Transverse colon (tissue), 4 donors: Measurements from ENCODE around the gene PHB1. TPM values are rescaled to one million over a fixed set of nuclear protein-coding genes. Genes with fewer than 3 reads are reported as not detected.
"Not testable (repeated sequence)": the region's sequence is repeated elsewhere in the genome, so short reads cannot be mapped to it uniquely, and the experiment has no call there.

ENCODE experiments used
- DNase-seq: peaks from one replicate; pipeline ENCODE4 v3.0.0-alpha.2; 2019
- H3K27ac ChIP-seq, 4 donors: fragments of 200-600 bp; sonication (generic); 2 replicates each; pipeline ENCODE4 v1.5.1; 2016 to 2018; ENCODE audit warnings: inconsistent platforms in 4 of 4
- H3K27me3 ChIP-seq: fragments of 200-600 bp; sonication (generic); 2 replicates; pipeline ENCODE4 v1.5.1; 2017; ENCODE audit warnings: inconsistent platforms
- H3K36me3 ChIP-seq, 4 donors: fragments of 200-600 bp; sonication (generic); 2 replicates each; pipeline ENCODE4 v1.5.1; 2017 to 2019; ENCODE audit warnings: inconsistent platforms in 4 of 4
- H3K4me1 ChIP-seq, 4 donors: fragments of 200-600 bp; sonication (generic); 2 replicates each; pipeline ENCODE4 v1.5.1; 2017 to 2020; ENCODE audit warnings: inconsistent platforms in 4 of 4
- H3K4me3 ChIP-seq, 4 donors: fragments of 200-600 bp; sonication (generic); 1 replicate in 1 of 4; 2 replicates in 3 of 4; pipeline versions ENCODE4 v1.5.1 to v1.6.1; 2017 to 2019; ENCODE audit warnings: inconsistent platforms in 4 of 4
- H3K9me3 ChIP-seq, 2 donors: fragments of 200-600 bp; sonication (generic); 2 replicates each; pipeline ENCODE4 v1.5.1; 2017 to 2019; ENCODE audit warnings: inconsistent platforms in 2 of 2
- EP300 ChIP-seq: sonication (generic); formaldehyde crosslinking; IDR thresholded peaks from one replicate; pipeline ENCODE4 v1.6.1; 2017; ENCODE audit warnings: antibody characterized with exemption, low read depth
- POLR2A ChIP-seq: fragments of 450-650 bp; IDR thresholded peaks from one replicate; pipeline ENCODE4 v1.6.1; 2016; ENCODE audit warnings: antibody characterized with exemption, mild to moderate bottlenecking, moderate library complexity
- POLR2AphosphoS5 ChIP-seq, 3 donors: sonication (generic); formaldehyde crosslinking; IDR thresholded peaks; one replicate each; pipeline ENCODE4 v1.6.1; 2016; ENCODE audit warnings: antibody characterized with exemption in 3 of 3
- WGBS, 2 donors: methylation state at CpG; one replicate each; pipeline ENCODE4 v1.1.5; 2018; ENCODE audit warnings: low coverage in 1 of 2; 5-methylcytosine and 5-hydroxymethylcytosine counted together
- in situ Hi-C, 4 donors: fragments of 200-750 bp; cut with MboI; loops; one replicate each; pipeline versions ENCODE4 v1.15.0 to v1.15.1; 2017; ENCODE audit warnings: low sequenced_read_pairs in 3 of 4, low pct_ligation_motif_present in 1 of 4, low pct_unique_long_range_greater_than_20kb in 1 of 4
- intact Hi-C: fragments of 100-400 bp; cut with DNase I; formaldehyde crosslinking; loops from one replicate; pipeline ENCODE4 v1.15.1; 2023; ENCODE audit warnings: low total_unique reads
- total RNA-seq, 4 donors: library from RNA; depleted of rRNA; stranded (reverse); fragments of >200 nt; gene quantifications; one replicate each; pipeline ENCODE4 v1.1.0, GENCODE V29; 2016
- TF ChIP-seq, protein P1 (sequence below), 5 experiments: fragments of 200-600 bp in 3 of 5; fragments of 450-650 bp in 2 of 5; sonication (generic) in 3 of 5; IDR thresholded peaks; 1 replicate in 2 of 5; 2 replicates in 3 of 5; pipeline ENCODE4 v1.5.1; 2016 to 2017; ENCODE audit warnings: antibody characterized with exemption in 5 of 5, inconsistent platforms in 3 of 5, mild to moderate bottlenecking in 2 of 5, moderate library complexity in 1 of 5

The PHB1 gene
- total RNA-seq, 4 donors from 2014 or later: 40.8 to 114 (median 74.4) TPM

DNA sequence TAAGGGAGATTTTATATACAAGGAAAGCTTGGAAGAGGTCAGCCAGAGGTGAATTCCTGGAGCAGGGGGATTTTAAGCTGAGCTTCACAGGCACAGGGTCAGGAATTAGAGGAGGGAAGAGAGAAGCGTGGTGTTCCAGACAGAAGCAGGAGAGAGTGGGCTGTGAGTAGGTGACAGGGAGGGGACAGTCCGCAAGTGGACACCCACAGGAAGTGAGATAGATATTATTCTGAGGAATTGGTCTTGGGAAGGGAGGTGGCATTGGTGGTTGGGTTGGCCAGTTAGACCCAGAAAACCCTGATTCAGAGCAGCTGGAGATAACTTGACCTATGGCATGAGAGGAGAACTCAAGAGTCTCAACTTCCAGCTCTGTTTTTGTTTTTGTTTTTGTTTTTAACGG lies 14.7 kb downstream of the PHB1 start:
- H3K36me3 ChIP-seq: peaks cover 0 to 12% (median 3%) of the 10 kb centered on the region in 4 donors
- 70 to 76% methylated on average over 3 of the region's 3 CpGs for WGBS, 2 donors
- no peaks in the 10 kb centered on the region for H3K27me3 ChIP-seq
- H3K4me3 ChIP-seq: no peak overlapping the region
- DNase-seq: no peak
- no peaks in the 10 kb centered on the region for H3K9me3 ChIP-seq
- in situ Hi-C loops (loop anchor here in 3 of 4 donors (5.0 to 25.0 kb wide), 4 partner anchors 83 to 312 kb away; partner anchors contain the start of gene SLC35B1 (in 1 of the 3)), intact Hi-C loops (no loop called here)
- no peaks in the 10 kb centered on the region for H3K4me1 ChIP-seq
- H3K27ac ChIP-seq: no peak overlapping the region
- TF ChIP-seq POLR2AphosphoS5 (IDR thresholded peaks at IDR 0.05) (no peak), EP300 (no peak)

DNA sequence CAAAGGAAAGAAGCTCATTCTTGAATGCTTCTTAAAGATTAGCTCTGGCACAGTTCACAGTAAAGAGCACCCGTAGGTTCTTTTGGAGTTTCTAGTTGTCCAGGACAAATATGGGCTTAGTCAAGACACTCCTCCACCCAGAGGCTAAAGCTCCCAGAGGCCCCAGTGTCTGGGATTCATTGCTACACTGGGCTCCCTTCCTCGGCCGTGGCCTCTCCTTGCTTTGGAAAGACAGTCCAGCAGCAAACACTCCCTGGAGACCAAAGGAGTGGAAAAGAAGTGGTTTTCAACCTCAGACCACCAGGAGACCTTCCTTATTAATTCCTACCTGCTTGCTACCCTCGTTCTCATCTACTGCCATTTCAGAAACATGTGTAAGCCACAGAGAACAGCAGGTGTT lies 17.1 kb downstream of the PHB1 start:
- in situ Hi-C loops: loop anchor here in 3 of 4 donors (5.0 kb wide), 2 partner anchors 80 to 85 kb away; no protein-coding TSS in a partner anchor
- Histone ChIP-seq H3K9me3 (no peaks in the 10 kb centered on the region), H3K27ac (no peak overlapping the region), H3K4me3 (no peak overlapping the region), H3K27me3 (no peaks in the 10 kb centered on the region), H3K36me3 (no peaks in the 10 kb centered on the region), H3K4me1 (peaks cover 0 to 4% (median 2%) of the 10 kb centered on the region in 4 donors)
- TF ChIP-seq POLR2AphosphoS5 (IDR thresholded peaks at IDR 0.05) (no peak), POLR2A (no peak)
- intact Hi-C loops: no loop called here
- WGBS, 2 donors: 63 to 74% methylated on average over 3 to 4 of the region's 4 CpGs
- no peak for DNase-seq

DNA sequence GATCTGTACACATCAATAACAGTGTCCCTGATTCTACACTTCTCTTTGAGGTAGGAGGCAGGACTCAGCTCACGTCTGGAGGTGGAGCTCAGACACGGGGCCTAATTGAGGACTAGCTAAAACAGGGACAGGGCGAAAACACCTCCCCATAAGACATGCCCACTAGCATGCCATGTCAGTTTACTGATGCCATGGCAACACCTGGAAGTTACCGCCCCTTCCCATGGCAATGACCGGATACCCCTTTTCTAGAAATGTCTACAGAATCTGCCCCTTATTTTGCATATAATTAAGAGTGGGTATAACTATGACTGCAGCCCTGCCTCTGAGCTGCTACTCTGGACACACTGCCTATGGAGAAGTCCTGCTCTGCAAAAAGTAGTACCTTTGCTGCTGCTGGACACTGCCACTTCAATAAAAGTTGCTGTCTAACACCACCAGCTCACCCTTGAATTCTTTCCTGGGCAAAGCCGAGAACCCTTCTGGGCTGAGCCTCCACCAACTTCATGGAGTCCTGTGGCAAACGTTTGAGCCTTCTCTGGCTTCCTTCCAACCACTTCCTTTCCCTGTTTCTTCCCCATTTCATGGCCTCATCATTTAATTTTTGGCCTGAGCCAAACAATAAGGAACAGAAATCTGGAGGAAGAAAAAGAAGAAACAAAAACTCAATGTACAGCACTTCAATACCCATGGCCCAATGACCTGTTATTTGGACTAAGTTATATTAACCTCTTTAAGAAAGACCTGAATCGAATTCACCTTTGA lies 21.0 kb downstream of the PHB1 start:
- intact Hi-C loops: loop anchor here (2.0 kb wide), 1 partner anchor 79 kb away; no protein-coding TSS in a partner anchor
- in situ Hi-C loops: no loop called here
- 61 to 85% methylated on average over 3 to 8 of the region's 8 CpGs for WGBS, 2 donors
- no peak overlapping the region for H3K27ac ChIP-seq
- TF ChIP-seq EP300 (no peak), POLR2AphosphoS5 (IDR thresholded peaks at IDR 0.05) (no peak), POLR2A (no peak)
- TF ChIP-seq, protein P1, sequence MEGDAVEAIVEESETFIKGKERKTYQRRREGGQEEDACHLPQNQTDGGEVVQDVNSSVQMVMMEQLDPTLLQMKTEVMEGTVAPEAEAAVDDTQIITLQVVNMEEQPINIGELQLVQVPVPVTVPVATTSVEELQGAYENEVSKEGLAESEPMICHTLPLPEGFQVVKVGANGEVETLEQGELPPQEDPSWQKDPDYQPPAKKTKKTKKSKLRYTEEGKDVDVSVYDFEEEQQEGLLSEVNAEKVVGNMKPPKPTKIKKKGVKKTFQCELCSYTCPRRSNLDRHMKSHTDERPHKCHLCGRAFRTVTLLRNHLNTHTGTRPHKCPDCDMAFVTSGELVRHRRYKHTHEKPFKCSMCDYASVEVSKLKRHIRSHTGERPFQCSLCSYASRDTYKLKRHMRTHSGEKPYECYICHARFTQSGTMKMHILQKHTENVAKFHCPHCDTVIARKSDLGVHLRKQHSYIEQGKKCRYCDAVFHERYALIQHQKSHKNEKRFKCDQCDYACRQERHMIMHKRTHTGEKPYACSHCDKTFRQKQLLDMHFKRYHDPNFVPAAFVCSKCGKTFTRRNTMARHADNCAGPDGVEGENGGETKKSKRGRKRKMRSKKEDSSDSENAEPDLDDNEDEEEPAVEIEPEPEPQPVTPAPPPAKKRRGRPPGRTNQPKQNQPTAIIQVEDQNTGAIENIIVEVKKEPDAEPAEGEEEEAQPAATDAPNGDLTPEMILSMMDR (IDR thresholded peaks at IDR 0.05): no peak
- H3K36me3 ChIP-seq: no peaks in the 10 kb centered on the region
- no peak for DNase-seq
- H3K4me3 ChIP-seq: no peak overlapping the region
- H3K9me3 ChIP-seq: no peaks in the 10 kb centered on the region
- H3K27me3 ChIP-seq: no peaks in the 10 kb centered on the region
- H3K4me1 ChIP-seq: peaks cover 12 to 36% (median 17%) of the 10 kb centered on the region in 4 donors

DNA sequence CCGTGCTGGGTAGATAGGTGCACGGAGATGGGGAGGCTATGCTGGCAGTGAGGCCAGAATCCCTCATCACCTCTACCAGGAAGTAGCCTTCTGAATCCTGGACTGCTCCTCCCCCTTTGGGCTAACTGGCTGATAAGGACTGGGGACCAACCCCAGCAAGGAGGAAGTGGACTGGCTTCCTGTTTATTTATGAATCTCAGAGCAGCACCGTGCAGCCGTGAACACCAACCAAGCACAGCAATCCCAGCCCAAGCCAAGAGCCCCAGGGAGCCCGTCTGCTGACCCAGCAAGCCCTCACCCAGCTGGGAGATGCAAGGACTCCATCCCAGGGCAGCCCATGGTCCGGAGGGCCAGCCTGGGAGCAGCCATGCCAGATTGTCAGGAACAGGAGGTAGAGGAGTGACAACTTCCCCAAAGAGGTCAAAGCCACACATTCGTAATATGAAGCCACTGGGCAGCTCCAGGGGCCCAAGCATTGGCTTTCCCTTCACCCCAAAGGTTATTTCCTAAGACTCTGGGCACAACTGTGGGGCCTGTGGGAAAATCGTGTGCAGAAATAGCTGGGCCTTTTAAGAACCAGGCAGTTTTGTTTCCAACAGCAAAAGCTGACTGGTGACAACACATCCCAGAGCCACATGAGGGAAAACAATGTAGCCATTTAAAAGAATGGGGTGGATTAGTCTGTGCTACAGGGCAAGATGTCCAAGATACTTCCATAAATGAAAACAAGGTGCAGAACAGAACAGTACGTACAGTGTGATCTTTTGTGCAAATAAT lies 23.9 kb downstream of the PHB1 start:
- no peak for TF ChIP-seq POLR2AphosphoS5 (IDR thresholded peaks at IDR 0.05)
- TF ChIP-seq EP300: no peak
- TF ChIP-seq POLR2A: no peak
- TF ChIP-seq, protein P1 (IDR thresholded peaks at IDR 0.05): no peak
- intact Hi-C loops: no loop called here
- H3K9me3 ChIP-seq: no peaks in the 10 kb centered on the region
- in situ Hi-C loops: no loop called here
- no peaks in the 10 kb centered on the region for H3K27me3 ChIP-seq
- peaks cover 12 to 39% (median 17%) of the 10 kb centered on the region in 4 donors for H3K4me1 ChIP-seq
- H3K4me3 ChIP-seq: no peak overlapping the region
- H3K36me3 ChIP-seq: no peaks in the 10 kb centered on the region
- DNase-seq: peak; percentile 48
- peak overlapping the region; percentile 67 to 72 (median 70) for H3K27ac ChIP-seq
- WGBS, 2 donors: 52 to 88% methylated on average over 2 to 9 of the region's 9 CpGs

DNA sequence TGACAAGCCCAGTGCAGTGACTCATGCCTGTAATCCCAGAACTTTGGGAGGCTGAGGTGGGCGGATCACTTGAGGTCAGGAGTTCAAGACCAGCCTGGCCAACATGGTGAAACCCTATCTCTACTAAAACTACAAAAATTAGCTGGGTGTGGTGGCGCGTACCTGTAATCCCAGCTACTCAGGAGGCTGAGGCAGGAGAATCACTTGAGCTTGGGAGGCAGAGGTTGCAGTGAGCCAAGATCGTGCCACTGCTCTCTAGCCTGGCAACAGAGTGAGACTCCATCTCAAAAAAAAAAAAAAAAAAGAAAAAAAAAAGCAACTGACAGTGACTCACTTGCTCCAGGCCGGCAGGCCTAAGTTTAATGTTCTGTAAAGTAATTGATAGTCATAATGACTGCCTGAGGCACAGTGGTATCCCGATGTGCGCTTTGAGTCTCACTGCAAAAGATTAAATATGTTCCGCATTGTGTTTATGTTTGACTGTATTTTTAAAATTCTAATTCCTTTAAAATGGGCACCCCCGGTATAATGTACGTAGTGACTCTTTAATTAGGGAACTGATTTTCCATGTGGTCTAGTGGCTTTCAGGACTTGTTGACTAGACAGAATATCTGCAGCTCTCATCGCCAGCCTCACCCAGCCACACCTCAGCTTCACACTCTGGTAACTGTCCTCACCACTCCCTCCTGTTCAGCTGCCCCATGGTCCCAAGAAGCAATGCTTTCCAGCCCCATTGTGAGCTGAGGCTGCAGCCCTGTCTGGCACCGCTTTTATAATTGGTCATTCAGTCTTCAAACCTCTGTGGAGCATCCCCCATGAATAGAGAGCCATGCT lies 25.0 kb downstream of the PHB1 start:
- WGBS, 2 donors: 80 to 81% methylated on average over 11 to 12 of the region's 12 CpGs
- in situ Hi-C loops: loop anchor here in 1 of 4 donors (10.0 kb wide), 1 partner anchor 75 kb away; no protein-coding TSS in a partner anchor
- peak overlapping the region; percentile 67 to 72 (median 70) for H3K27ac ChIP-seq
- peaks cover 12 to 37% (median 16%) of the 10 kb centered on the region in 4 donors for H3K4me1 ChIP-seq
- H3K4me3 ChIP-seq, H3K27me3 ChIP-seq, DNase-seq, H3K9me3 ChIP-seq, intact Hi-C loops, H3K36me3 ChIP-seq: not testable (repeated sequence)
